Glomerular visceral epithelial cell (primary cell): ENCODE measurements around the gene NRF1.

Experiments
- DNase-seq: peaks from one replicate; pipeline ENCODE4 v3.0.0-alpha.2; 2016; ENCODE audit errors: extremely low spot score

Gene NRF1

DNA sequence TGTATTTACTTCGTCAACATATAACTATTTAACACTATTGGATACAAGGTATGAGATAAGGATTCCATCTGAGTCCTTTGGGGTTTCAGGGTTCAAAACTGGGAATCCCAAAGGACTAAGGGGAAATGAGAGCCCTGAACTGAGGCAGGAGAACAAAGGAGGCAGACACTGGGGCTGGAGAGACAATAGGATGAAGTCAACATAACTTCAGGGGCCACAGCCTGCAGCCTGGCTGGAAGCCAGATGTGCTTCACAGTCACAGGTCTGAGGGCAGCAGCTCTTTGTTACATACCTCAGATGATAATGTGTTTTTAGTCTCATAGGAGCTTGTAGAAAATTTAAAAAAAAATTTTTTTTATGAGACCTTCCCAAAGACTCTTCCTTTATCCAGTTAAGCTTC is 73.3 kb downstream of the NRF1 start:
- DNase-seq: peak; percentile 51

DNA sequence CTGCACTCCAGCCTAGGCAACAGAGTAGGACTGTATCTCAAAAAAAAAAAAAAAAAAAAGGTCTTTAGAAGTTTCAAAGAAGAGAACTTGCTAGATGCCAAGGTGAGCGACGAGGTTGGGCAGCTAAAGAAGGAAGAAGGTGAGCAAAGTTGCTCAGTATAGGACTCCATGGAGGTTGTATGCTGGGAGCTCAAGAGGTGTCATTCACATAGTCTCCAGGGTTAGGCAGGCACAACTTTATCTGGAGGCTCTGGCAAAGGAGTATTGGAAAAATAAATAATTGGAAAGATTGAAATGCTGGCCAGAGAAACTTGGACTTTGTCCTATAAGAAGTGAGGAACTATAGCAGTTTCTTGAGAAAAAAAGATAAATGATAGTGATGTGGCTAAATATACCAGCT is 74.5 kb downstream of the NRF1 start:
- DNase-seq: no peak

DNA sequence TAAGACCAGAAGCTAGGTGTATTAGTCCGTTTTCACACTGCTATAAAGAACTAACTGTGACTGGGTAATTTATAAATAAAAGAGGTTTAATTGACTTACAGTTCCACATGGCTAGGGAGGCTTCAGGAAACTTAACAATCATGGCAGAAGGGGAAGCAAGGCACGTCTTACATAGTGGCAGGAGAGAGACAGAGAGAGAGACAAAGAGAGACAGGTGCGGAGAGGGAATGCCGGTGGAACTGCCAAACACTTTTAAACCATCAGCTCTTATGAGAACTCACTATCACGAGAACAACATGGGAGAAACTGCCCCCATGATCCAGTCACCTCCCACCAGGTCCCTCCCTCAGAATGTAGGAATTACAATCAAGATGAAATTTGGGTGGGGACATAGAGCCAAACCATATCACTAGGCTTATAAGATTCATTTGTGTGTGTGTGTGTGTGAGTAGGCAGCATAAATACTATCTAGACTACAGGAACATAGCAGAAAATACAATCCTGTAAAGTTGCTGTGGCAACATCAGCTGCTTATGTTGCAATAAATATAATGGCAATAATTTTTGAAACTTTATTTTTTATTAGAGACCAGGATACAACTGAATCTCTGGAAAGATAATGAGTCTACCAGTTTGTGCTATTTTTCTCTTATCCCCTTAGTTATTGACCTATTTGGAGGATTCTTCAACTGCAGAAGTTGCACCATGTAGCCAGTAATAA is 77.1 kb downstream of the NRF1 start:
- no peak for DNase-seq

DNA sequence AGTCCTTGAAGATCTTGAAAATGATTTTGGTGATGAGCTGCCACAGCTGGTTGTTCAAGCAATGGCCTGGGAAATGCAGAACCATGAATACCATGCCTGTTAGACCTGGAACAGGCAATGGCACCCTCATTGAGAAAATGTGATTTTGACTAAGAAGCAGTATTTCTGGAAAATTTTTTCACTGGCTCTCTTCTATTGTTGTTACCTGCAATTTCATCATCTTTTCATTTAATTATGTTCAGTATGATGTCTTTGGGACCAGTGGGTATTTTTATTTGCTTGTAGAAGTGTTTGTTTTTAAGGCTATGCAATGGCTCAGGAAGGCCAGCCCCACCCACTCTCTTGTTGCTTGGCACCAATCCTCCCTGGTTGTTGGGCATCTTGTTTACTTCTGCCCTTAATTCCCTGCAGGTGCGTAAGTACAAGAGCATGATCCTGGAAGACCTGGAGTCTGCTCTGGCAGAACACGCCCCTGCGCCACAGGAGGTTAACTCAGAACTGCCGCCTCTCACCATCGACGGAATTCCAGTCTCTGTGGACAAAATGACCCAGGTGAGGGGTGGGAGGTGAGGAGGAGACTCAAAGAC is 78.6 kb downstream of the NRF1 start:
- DNase-seq: no peak

DNA sequence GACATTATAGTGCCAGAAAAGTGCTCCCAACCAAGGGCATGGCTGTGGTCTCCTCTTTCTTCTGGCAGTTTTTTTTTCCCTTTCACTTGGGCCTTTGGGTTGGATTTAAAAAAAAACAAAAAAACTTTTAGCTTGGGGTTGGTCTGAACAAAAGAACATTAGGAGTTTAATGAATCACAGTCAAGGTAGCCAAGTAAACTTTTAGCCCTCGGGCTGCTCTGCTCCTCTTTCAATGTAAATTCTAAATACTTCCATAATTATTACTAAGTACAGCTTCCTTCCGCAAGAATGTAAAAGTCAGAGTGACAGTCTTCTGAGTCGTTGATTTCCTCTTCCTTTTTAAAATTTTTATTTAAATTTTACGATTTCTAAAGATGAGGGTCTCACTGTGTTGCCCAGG is 79.2 kb downstream of the NRF1 start:
- no peak for DNase-seq

DNA sequence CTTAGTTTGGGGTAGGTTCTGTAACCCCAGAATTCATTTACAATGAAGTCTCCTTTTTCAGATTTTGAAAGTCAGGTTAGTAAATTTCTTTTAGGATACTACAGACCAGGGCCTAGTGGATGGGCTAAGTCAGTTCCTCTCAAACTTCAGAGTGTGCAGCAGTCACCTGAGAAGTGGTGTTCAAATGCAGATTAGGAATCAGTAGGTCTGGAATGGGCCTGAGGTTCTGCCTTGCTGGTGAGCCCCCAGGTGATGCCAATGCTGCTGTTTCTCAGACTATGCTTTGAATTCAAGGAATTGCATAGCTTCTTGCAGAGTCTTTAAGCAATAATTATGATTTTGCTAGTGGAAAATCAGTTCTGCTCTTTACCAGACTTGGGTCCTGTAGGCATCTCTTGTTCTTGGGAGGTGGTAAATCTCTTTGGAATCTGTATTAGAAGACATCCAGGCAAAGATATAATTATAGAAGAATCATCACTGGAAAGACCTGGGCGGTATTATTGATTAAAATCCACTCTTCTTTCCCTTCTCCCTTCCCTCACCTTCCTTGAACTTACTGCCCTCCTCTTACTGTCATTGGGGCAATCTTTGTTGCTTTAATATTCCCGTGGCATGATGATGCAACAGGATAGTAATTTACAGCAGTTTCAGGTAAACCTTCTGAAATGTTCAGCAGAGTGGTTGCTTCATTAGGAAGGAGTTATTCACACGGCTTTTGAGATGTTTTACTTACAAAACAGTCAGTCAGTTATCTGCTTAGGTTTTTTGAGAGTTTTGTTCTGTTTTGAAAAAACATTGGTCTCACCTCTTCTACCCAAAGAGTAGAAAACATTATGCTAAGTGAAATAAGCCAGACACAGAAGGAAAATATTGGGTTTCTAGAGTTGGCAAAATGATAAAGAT is 87.2 kb downstream of the NRF1 start:
- no peak for DNase-seq

DNA sequence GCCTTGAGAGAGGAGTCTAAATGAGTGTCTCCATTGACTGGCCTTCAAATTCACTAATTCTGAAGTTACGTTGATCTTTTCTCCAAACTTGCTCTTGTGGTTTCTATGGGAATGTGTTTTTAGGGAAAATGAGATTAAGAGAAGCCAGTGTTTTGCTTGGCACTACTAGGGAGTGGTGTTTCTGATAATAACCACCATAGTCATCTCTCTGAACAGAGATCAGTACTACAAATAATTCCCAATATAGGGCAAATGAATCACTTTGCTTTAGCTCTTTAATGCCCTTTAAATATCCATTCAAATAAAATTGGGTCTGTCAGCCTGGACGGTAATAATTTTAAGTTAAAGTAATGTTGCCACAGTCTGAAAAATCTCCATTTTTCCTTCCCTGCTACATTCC is 90.8 kb downstream of the NRF1 start:
- DNase-seq: no peak

DNA sequence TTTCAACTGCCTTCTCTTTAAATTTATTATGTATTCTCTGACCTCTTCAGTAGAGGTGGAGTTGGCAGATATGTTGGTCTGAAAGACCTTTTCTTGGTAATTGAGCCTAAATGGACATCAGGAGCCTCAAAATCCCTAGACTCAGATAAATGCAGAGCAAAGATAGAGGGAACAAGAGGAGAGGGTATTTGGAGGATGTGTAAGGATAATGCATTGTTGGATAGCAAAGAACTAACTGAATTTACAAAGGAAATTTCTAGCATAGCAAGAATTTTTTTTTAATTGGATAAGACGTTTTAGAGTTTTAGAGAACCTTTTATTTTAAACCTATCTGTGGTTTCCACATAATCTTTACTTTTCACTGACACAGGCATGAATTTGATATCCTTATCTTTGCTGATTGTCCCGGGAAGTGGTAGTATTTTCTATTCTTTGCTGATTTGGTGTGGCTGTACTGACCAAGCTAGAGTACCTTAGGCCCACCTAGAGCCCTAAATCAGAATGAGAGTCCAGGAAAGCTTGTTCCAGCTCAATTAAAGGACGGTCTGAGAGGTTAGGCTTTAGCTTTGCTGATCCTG is 91.3 kb downstream of the NRF1 start:
- no peak for DNase-seq

DNA sequence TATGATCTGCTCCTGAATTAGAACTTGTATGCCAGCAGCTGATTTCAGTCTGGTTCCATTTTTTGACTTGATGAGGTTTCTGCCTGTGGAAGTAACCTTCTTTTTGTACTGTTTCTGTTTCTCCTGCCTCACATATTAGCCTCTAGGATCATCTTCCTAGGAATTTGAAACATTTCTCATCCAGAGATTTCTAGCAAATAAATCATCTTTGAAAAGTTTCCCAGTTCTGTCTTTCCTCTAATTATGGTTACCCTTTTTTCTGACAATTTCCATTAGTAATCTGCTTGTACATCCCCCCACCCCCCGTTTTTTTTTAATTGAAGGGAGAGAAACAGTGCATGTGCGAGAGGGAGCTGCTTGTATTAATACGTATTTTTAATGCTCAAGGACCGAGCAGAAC is 92.2 kb downstream of the NRF1 start:
- DNase-seq: no peak

DNA sequence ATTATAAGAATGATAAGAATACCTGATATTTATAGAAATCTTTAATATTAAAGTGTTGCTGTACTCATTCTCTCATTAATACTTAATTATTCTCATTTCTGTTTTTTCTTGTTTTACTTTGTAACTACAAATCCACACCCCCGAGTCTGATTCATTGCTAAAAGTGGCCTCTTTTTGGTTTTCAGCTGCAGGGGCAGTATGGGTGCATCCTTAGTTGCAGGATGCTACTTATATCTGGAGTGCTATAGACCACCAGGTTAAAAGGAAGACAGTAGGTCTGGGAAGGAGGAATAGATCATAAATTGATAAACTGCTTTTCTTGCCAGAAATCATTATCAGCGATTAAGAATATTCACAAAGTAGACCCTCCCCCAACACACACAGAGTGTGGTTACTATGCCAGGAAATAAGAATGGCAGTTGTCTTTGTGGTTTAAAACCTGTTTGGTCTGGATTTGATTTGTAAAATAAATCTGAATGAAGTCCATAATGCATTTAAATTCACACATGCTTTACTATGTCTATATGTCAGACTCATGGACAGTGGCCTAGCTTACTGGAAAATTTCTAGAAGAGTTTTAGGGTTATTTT is 96.5 kb downstream of the NRF1 start:
- no peak for DNase-seq

DNA sequence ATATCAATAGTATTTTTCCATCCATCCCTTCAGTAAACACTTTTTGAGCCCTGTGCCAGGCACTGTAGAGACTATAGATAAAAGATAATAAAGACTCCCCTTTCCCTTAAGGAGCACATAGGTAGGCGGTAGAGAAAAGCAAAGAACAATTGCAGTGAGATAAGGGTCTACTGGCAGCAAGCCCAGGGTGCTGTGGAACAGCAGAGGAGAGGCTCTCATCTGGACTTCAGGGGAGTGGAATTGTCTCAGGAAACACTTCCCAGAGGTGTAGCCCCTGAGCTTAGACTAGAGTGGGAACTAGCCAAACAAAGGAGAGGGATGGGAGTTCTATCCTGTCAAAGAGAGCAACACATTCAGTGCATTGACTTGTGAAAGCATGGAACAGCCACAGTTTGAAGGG is 102.0 kb downstream of the NRF1 start:
- DNase-seq: no peak

DNA sequence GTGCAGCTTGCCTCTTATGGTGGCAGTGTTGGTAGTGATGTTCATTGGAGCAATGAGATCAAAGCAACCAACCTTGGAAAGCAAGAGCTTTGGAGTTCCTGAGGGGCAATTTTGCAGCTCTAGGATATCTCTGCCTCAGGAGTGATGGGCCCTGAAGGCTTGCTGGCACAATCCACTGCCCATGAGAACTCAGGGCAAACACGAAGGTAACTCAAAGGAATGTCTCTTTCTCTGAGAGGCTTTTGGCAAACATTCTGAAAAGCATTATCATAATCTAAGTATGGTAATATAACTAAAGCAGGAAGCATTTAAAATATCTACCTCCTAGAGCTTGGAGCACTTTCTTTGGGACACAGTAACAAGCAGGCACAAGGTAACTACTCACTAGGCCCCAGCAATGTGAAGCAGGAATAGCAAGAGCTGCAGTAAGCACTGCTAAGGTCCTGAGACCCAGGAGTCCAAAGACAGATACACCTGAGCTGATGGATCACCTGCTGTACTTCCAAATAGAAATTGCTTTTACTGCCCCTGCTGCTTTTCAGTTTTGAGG is 103.1 kb downstream of the NRF1 start:
- no peak for DNase-seq

DNA sequence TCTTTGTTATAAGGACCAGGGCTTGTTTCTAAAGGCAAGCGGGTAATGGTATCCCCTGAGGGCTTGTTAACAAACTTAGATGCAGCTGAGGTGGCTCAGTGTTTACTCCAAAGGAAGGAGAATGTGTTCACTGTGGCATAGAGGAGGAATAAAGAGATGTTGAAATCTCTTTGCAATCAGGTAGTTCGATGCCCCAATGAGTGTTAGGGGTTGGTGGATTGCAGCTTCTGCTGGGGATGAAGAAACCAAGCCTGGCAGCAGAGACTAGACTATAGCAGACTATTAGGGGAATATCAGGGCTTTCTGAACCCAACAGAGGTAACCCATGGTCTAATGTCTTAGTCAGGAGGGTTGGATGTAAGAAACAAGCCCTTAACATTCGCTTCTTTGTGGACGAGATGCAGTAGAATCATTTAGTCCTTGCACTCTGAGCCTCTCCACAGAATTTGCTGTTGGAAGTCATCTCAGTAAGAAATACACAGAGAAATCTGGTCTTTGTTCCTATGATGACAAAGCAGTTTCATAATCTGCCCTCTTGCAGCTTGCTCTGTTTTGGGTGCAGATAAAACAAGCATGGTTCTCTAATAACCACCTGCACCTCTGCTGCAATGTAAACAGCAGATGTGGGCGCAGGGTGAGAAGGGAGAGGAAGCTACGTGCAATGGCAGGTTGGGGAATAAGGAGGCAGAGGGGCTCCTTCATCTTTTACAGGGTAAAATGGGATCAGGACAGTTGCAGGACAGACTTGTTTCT is 108.6 kb downstream of the NRF1 start:
- DNase-seq: no peak

DNA sequence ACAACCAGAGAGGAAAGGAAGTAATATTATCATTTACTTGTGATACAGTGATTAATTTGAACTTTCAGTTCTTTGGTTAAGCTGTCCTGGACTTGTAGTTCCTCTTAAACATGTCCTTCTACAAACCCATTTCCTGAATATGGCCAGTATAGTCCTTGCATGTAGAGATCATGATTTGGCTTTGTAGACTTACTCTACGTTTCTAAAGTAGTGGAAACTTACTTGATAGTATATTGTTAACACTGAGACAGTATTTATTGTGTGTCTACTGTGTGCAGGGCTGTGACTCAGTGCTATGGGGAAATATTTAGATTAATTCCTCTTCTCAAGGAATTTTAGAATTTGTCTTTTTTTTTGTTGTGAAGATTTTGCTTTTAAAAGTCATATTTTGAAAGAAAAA is 109.5 kb downstream of the NRF1 start:
- DNase-seq: no peak

DNA sequence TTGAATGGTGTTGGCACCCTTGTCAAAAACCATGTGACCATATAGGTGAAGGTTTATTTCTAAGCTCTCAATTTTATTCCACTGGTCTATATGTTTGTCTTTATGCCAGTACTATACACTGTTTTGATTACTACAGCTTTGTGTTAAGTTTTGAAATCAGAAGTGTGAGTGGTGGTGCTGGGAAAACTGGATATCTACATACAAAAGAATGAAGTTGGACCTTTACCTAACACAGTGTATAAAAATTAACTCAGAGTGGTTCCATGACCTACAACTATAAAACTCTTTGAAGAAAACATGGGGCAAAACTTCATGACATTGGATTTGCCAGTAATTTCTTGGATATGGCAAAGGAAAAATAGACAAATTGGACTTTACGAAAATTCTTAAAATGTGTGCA is 112.2 kb downstream of the NRF1 start:
- DNase-seq: no peak

DNA sequence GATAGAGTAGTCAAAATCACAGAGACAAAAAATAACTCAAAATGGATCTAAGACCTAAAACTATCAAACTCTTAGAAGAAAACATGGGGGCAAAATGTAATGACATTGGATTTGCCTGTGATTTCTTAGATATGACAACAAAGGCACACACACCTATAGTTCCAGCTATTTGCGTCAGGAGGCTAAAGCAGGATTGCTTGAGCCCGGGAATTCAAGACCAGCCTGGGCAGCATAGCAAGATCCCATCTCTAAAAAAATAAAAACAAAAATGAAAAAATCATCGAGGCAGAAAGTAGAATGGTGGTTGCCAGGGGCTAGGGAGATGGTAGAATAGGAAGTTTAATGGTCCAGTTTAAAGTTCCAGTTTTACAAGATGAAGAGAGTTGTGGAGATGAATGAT is 113.3 kb downstream of the NRF1 start:
- no peak for DNase-seq

DNA sequence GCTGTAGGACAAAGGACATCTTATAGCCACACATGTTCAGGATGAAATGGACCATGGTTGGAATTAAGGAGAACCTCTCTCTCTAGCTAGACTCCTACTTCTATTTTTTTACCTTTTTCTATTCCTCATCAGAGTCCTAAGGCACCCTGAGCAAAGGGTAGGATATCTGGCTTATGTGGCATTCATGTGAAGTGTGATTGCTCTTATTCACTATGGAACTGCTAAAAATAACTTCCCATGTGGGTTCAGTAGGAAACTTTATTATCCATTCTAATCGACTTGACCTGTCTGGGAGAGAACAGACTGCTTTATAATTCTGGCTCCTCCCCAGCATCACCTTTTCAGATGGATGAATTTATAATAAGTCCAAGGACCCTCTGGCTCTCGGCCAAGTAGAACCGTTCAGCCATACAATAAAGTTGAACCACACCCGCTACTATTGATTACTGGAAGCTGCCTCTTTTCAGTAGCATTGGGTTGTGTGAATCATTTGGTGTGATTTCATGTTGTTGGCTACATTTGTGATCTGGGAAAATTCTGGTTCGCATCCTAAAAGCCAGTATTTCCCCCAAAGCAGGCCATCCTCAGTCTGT is 117.5 kb downstream of the NRF1 start:
- DNase-seq: no peak

DNA sequence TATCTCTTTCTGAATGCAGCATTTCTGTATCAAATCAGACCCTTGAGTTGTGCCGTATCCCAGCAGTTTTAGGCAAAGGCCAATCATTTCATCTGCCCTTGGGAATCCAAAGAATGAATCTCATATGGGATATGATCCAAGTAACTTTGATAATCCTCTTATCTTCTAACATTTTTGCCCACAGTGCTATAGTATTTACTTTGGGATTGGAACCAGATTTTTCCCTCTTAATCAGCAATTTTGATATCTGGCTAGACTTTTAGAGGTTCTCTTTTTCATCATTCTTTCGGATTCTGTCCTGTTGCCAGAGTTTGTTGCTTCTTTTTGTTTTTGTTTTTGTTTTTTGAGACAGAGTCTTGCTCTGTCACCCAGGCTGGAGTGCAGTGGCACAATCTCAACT is 118.0 kb downstream of the NRF1 start:
- DNase-seq: no peak

DNA sequence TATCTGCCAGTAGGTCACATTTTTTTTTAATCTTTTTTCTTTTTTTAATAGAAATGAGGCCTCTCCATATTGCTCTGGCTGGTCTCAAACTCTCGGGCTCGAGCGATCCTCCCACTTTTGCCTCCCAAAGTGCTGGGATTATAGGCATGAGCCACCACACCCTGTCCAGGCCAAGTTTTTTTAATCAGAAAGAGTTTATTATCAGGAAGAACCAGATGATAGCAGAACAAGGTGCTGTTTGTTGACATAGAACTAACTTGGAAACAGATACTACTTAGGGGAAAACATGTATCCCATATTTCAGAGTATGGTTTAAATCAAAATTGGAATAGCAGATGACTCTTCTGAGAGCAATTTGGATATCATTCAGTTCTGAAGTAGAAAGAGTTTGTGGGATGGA is 118.6 kb downstream of the NRF1 start:
- no peak for DNase-seq

DNA sequence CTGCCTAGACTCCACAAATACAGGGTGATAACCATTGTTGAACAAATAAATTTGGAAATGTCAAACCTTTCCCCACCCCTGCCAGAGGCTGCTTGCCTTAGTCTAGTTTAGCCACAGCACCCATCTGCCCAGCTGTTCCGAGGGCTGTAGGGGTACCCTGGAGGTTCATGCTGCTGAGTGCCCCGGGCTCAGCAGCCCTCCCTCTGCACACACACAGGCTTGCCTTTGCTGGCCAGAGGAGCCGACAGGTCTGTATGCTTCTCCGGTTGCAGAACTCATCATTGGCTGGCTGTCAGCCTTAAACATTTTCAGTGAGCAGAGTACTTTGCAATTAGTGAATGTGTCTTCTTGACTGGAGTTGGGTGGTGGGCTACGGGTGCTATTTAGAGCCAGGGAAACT is 122.9 kb downstream of the NRF1 start:
- no peak for DNase-seq

DNA sequence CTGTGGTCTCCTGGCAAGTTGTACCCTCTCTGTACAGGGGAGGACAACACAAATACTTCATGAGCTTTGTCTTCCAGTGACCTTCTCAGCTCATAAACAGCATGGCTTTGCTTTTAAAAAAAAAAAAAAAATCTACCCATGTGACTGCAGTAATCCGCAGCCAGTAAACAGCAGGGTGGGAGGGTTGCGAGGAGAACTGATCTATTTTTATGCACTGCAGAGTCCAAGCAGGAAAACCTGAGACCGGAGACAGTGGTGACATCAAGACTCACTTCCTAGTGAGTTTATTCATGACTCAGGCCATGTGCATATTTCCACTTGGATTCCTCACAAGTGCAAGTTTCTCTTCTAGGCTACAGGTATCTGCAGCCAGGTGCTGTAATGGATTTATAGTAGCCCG is 127.9 kb downstream of the NRF1 start:
- DNase-seq: peak; percentile 12
